ENCODE results near the gene SETBP1.

Gene SETBP1

GRCh38 chr18:44637210-44638033 lies 43.3 kb upstream of the SETBP1 start:
- Histone ChIP-seq H3K36me3 (ENCODE audit: control insufficient read depth, insufficient read depth, low read length) (no peaks in the 10 kb centered on the region), H2AFZ (no peak overlapping the region), H3K27ac (no peak overlapping the region), H3K4me1 (no peaks in the 10 kb centered on the region), H3K9ac (no peak overlapping the region), H3K4me3 (ENCODE audit: low read depth, low read length) (no peak overlapping the region), H3K4me2 (ENCODE audit: low read length) (no peak overlapping the region), H3K79me2 (no peaks in the 10 kb centered on the region), H3K27me3 (ENCODE audit: control insufficient read depth, insufficient read depth, low read length) (no peaks in the 10 kb centered on the region), H3K9me3 (ENCODE audit: control insufficient read depth, low read length) (no peaks in the 10 kb centered on the region)
- TF ChIP-seq CTCF (IDR thresholded peaks at IDR 0.05): no peak

GRCh38 chr18:44638034-44638540 lies 42.6 kb upstream of the SETBP1 start:
- no peak overlapping the region for H3K9ac ChIP-seq
- H3K9me3 ChIP-seq (ENCODE audit: control insufficient read depth, low read length): no peaks in the 10 kb centered on the region
- H2AFZ ChIP-seq: no peak overlapping the region
- no peak overlapping the region for H3K27ac ChIP-seq
- no peaks in the 10 kb centered on the region for H3K36me3 ChIP-seq (ENCODE audit: control insufficient read depth, insufficient read depth, low read length)
- no peak overlapping the region for H3K4me2 ChIP-seq (ENCODE audit: low read length)
- H3K4me1 ChIP-seq: no peaks in the 10 kb centered on the region
- H3K79me2 ChIP-seq: no peaks in the 10 kb centered on the region
- H3K27me3 ChIP-seq (ENCODE audit: control insufficient read depth, insufficient read depth, low read length): no peaks in the 10 kb centered on the region
- no peak for TF ChIP-seq CTCF (IDR thresholded peaks at IDR 0.05)
- no peak overlapping the region for H3K4me3 ChIP-seq (ENCODE audit: low read depth, low read length)

- no peaks in the 10 kb centered on the region for H3K27me3 ChIP-seq (ENCODE audit: control insufficient read depth, insufficient read depth, low read length)
- no peak overlapping the region for H3K4me2 ChIP-seq (ENCODE audit: low read length)
- H3K9me3 ChIP-seq (ENCODE audit: control insufficient read depth, low read length): no peaks in the 10 kb centered on the region
- no peaks in the 10 kb centered on the region for H3K79me2 ChIP-seq
- no peaks in the 10 kb centered on the region for H3K4me1 ChIP-seq
- H3K9ac ChIP-seq: no peak overlapping the region
- H3K4me3 ChIP-seq (ENCODE audit: low read depth, low read length): no peak overlapping the region
- H3K27ac ChIP-seq: no peak overlapping the region
- no peaks in the 10 kb centered on the region for H3K36me3 ChIP-seq (ENCODE audit: control insufficient read depth, insufficient read depth, low read length)
- no peak for TF ChIP-seq CTCF (IDR thresholded peaks at IDR 0.05)
- no peak overlapping the region for H2AFZ ChIP-seq
These were observed 41.9 kb upstream of the SETBP1 start for GRCh38 chr18:44638811-44639210.

GRCh38 chr18:44643004-44643403 lies 37.7 kb upstream of the SETBP1 start:
- Histone ChIP-seq H2AFZ (no peak overlapping the region), H3K4me2 (ENCODE audit: low read length) (no peak overlapping the region), H3K27me3 (ENCODE audit: control insufficient read depth, insufficient read depth, low read length) (no peaks in the 10 kb centered on the region), H3K9ac (no peak overlapping the region), H3K79me2 (no peaks in the 10 kb centered on the region), H3K9me3 (ENCODE audit: control insufficient read depth, low read length) (no peaks in the 10 kb centered on the region), H3K4me3 (ENCODE audit: low read depth, low read length) (no peak overlapping the region), H3K36me3 (ENCODE audit: control insufficient read depth, insufficient read depth, low read length) (no peaks in the 10 kb centered on the region), H3K27ac (no peak overlapping the region), H3K4me1 (no peaks in the 10 kb centered on the region)
- no peak for TF ChIP-seq CTCF (IDR thresholded peaks at IDR 0.05)

GRCh38 chr18:44651478-44651877 lies 29.2 kb upstream of the SETBP1 start:
- Histone ChIP-seq H3K4me2 (ENCODE audit: low read length) (no peak overlapping the region), H3K79me2 (no peaks in the 10 kb centered on the region), H3K27ac (no peak overlapping the region), H3K9ac (no peak overlapping the region), H3K36me3 (ENCODE audit: control insufficient read depth, insufficient read depth, low read length) (no peaks in the 10 kb centered on the region), H3K9me3 (ENCODE audit: control insufficient read depth, low read length) (no peaks in the 10 kb centered on the region), H2AFZ (no peak overlapping the region), H3K27me3 (ENCODE audit: control insufficient read depth, insufficient read depth, low read length) (no peaks in the 10 kb centered on the region), H3K4me1 (no peaks in the 10 kb centered on the region), H3K4me3 (ENCODE audit: low read depth, low read length) (no peak overlapping the region)
- TF ChIP-seq CTCF (IDR thresholded peaks at IDR 0.05): no peak

Data from parathyroid adenoma (tissue), 2 donors.